Measurements from ENCODE around the gene PACSIN1.

Gene PACSIN1

DNA sequence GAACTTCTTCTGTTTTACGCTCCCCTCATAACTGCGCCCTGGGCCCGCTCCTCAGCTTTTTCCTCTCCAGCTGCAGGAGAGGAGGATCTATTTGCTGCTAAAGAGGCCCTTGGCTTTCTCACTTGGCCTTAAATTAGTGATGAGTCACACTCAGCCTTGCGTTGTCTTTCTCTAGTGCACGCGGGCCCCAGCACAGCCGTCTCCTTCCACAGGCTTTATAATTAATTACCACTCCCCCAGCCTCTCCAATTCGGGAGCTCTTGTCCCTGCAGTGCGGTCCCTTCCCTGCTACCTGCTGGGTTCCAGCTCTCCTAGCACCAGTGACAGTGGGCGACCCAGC, 25.2 kb downstream of the PACSIN1 start:
- peak overlapping the region; percentile 35 for H2BK120ac ChIP-seq (ENCODE audit: low read depth, low read length)
- no peak overlapping the region for H3K4me2 ChIP-seq (ENCODE audit: low read length, poor library complexity, severe bottlenecking)
- peak overlapping the region; percentile 56 to 79 for H3K18ac ChIP-seq (ENCODE audit: low read depth in 1 of 2, low read length in 2 of 2)
- no peak overlapping the region for H2BK15ac ChIP-seq (ENCODE audit: low read depth, poor library complexity, severe bottlenecking)
- H3K4ac ChIP-seq (ENCODE audit: low read depth in 1 of 2, low read length in 2 of 2) = no peak overlapping the region
- H3K23ac ChIP-seq (ENCODE audit: low read length in 2 of 2) = no peak overlapping the region
- WGBS = 13% methylated on average over 10 of the region's 10 CpGs
- H3K14ac ChIP-seq (ENCODE audit: low read length in 2 of 2) = no peak overlapping the region
- H2BK5ac ChIP-seq (ENCODE audit: low read depth, low read length, poor library complexity, severe bottlenecking) = no peak overlapping the region
- no peak overlapping the region for H4K8ac ChIP-seq (ENCODE audit: low read length)
- no peaks in the 10 kb centered on the region for H3K79me1 ChIP-seq (replicated peaks; ENCODE audit: low read length, poor library complexity, severe bottlenecking)
- peaks cover 2% of the 10 kb centered on the region for H3K4me1 ChIP-seq (ENCODE audit: control insufficient read depth, insufficient read depth, low read depth, low read length)
- H2AK5ac ChIP-seq (ENCODE audit: low read length, severe bottlenecking) = no peak overlapping the region
- no peak overlapping the region for H2AFZ ChIP-seq (ENCODE audit: low read depth, low read length)
- peak overlapping the region; percentile 40 for H4K91ac ChIP-seq (ENCODE audit: low read length)
- no peak overlapping the region for H3K27ac ChIP-seq (ENCODE audit: low read length, poor library complexity, severe bottlenecking)
- peaks cover 7% of the 10 kb centered on the region for H3K9me3 ChIP-seq (ENCODE audit: control insufficient read depth, low read length)
- H3K27me3 ChIP-seq (ENCODE audit: control insufficient read depth in 1 of 2, insufficient read depth in 1 of 2, low read length in 2 of 2) = peaks cover 8 to 34% of the 10 kb centered on the region in 2 experiments
- DNase-seq = peak; percentile 72
- peak overlapping the region in 1 of 2 experiments; percentile 53 for H3K4me3 ChIP-seq (ENCODE audit: insufficient read depth in 1 of 2, low read depth in 1 of 2, low read length in 2 of 2)
- H3K36me3 ChIP-seq (ENCODE audit: control insufficient read depth in 1 of 2, insufficient read depth in 2 of 2, low read depth in 1 of 2, low read length in 2 of 2) = no peaks in the 10 kb centered on the region
- H2BK12ac ChIP-seq (ENCODE audit: low read length in 2 of 2) = peak overlapping the region in 1 of 2 experiments; percentile 78
- peak overlapping the region; percentile 44 for H3K9ac ChIP-seq (ENCODE audit: low read length)

DNA sequence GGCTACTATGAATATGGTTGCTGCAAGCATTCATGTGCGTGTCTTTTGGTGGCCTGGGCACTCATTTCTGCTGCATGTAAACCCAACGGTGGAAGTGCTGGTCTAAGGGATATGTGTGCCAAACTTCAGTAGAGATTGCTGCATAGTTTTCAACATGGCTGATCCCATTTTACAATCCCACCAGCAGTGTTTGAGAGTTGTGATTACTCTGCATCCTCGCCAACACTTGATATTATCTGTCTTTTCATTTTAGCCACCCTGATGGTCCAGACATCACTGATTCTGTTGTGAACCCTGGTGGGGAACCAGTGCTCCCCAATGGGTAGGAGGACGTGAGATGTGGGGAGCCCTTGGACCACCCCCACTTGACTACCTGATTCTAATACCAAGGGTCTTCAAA, 27.5 kb downstream of the PACSIN1 start:
- Histone ChIP-seq H2BK5ac (ENCODE audit: low read depth, low read length, poor library complexity, severe bottlenecking) (no peak overlapping the region), H3K9me3 (ENCODE audit: control insufficient read depth, low read length) (peaks cover 7% of the 10 kb centered on the region), H3K36me3 (ENCODE audit: control insufficient read depth in 1 of 2, insufficient read depth in 2 of 2, low read depth in 1 of 2, low read length in 2 of 2) (no peaks in the 10 kb centered on the region), H2AFZ (ENCODE audit: low read depth, low read length) (no peak overlapping the region), H2AK5ac (ENCODE audit: low read length, severe bottlenecking) (no peak overlapping the region), H3K4ac (ENCODE audit: low read depth in 1 of 2, low read length in 2 of 2) (no peak overlapping the region), H3K27me3 (ENCODE audit: control insufficient read depth in 1 of 2, insufficient read depth in 1 of 2, low read length in 2 of 2) (peaks cover 14 to 33% of the 10 kb centered on the region in 2 experiments), H3K27ac (ENCODE audit: low read length, poor library complexity, severe bottlenecking) (no peak overlapping the region), H2BK12ac (ENCODE audit: low read length in 2 of 2) (no peak overlapping the region), H3K23ac (ENCODE audit: low read length in 2 of 2) (no peak overlapping the region), H3K79me1 (replicated peaks; ENCODE audit: low read length, poor library complexity, severe bottlenecking) (no peaks in the 10 kb centered on the region), H3K4me3 (ENCODE audit: insufficient read depth in 1 of 2, low read depth in 1 of 2, low read length in 2 of 2) (no peak overlapping the region), H4K8ac (ENCODE audit: low read length) (no peak overlapping the region), H2BK120ac (ENCODE audit: low read depth, low read length) (no peak overlapping the region), H3K18ac (ENCODE audit: low read depth in 1 of 2, low read length in 2 of 2) (no peak overlapping the region), H3K14ac (ENCODE audit: low read length in 2 of 2) (no peak overlapping the region), H4K91ac (ENCODE audit: low read length) (no peak overlapping the region), H2BK15ac (ENCODE audit: low read depth, poor library complexity, severe bottlenecking) (no peak overlapping the region), H3K9ac (ENCODE audit: low read length) (no peak overlapping the region), H3K4me2 (ENCODE audit: low read length, poor library complexity, severe bottlenecking) (no peak overlapping the region), H3K4me1 (ENCODE audit: control insufficient read depth, insufficient read depth, low read depth, low read length) (peaks cover 2% of the 10 kb centered on the region)
- 87% methylated on average over 3 of the region's 4 CpGs for WGBS
- DNase-seq = no peak

DNA sequence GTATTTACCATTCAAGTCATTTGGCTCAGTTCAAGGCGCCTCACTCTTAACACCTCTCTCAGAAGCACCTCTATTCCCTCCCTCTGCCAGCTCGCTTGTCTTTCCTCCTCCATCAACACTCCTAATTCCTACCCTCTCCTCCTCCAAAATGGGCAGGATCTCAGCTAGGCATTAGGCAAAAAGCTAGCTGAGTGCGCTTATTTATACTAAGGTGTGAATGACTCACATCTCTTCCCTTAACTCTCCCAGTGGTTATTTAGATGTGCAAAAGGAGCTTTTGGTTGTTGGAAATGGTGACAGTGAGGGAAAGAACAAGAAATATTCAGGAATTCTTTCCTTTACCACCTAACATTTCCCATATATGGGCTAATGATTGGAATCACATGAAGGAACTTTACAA, 29.1 kb downstream of the PACSIN1 start:
- Histone ChIP-seq H3K14ac (ENCODE audit: low read length in 2 of 2) (no peak overlapping the region), H2AK5ac (ENCODE audit: low read length, severe bottlenecking) (no peak overlapping the region), H2AFZ (ENCODE audit: low read depth, low read length) (no peak overlapping the region), H2BK5ac (ENCODE audit: low read depth, low read length, poor library complexity, severe bottlenecking) (no peak overlapping the region), H3K18ac (ENCODE audit: low read depth in 1 of 2, low read length in 2 of 2) (no peak overlapping the region), H3K9ac (ENCODE audit: low read length) (no peak overlapping the region), H3K4me3 (ENCODE audit: insufficient read depth in 1 of 2, low read depth in 1 of 2, low read length in 2 of 2) (no peak overlapping the region), H2BK120ac (ENCODE audit: low read depth, low read length) (no peak overlapping the region), H2BK15ac (ENCODE audit: low read depth, poor library complexity, severe bottlenecking) (no peak overlapping the region), H4K91ac (ENCODE audit: low read length) (no peak overlapping the region), H3K4me2 (ENCODE audit: low read length, poor library complexity, severe bottlenecking) (no peak overlapping the region), H3K9me3 (ENCODE audit: control insufficient read depth, low read length) (peaks cover 9% of the 10 kb centered on the region), H3K79me1 (replicated peaks; ENCODE audit: low read length, poor library complexity, severe bottlenecking) (no peaks in the 10 kb centered on the region), H3K27ac (ENCODE audit: low read length, poor library complexity, severe bottlenecking) (no peak overlapping the region), H3K4me1 (ENCODE audit: control insufficient read depth, insufficient read depth, low read depth, low read length) (peaks cover 2% of the 10 kb centered on the region), H3K27me3 (ENCODE audit: control insufficient read depth in 1 of 2, insufficient read depth in 1 of 2, low read length in 2 of 2) (peaks cover 14 to 33% of the 10 kb centered on the region in 2 experiments), H4K8ac (ENCODE audit: low read length) (no peak overlapping the region), H3K36me3 (ENCODE audit: control insufficient read depth in 1 of 2, insufficient read depth in 2 of 2, low read depth in 1 of 2, low read length in 2 of 2) (no peaks in the 10 kb centered on the region), H3K4ac (ENCODE audit: low read depth in 1 of 2, low read length in 2 of 2) (no peak overlapping the region), H3K23ac (ENCODE audit: low read length in 2 of 2) (no peak overlapping the region), H2BK12ac (ENCODE audit: low read length in 2 of 2) (no peak overlapping the region)
- 66% methylated on average over 2 of the region's 3 CpGs for WGBS
- DNase-seq = peak; percentile 35

DNA sequence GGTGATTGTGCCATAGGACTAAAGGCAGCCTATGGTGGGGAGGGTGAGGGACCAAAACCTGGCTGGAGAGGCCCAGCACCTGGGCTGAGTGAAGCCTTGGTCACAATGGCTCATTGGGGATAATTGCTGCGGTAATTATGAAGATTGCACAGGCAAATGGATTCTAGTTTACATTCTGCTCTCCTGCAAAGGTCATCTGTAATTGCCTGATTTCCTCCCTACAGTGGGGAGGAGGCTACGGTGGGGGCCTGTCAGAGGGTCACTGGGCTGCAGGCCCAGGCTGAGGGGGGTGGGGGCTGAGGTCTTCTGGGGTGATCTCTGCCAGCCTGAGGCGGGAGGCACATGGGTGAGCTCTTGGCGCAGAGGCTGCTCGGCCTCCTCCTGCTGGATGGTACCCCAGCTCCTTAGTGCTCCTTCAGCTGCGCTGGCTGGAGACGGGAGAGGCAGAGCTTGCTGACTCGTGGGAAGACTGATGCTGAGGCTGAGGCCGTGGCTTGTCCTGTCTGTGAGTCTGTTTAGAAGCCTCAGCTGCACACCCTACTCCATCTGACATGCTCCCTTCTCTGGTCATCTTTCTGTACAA, 30.3 kb downstream of the PACSIN1 start:
- no peaks in the 10 kb centered on the region for H3K36me3 ChIP-seq (ENCODE audit: control insufficient read depth in 1 of 2, insufficient read depth in 2 of 2, low read depth in 1 of 2, low read length in 2 of 2)
- H3K23ac ChIP-seq (ENCODE audit: low read length in 2 of 2) = no peak overlapping the region
- no peak overlapping the region for H2AFZ ChIP-seq (ENCODE audit: low read depth, low read length)
- peaks cover 1% of the 10 kb centered on the region for H3K4me1 ChIP-seq (ENCODE audit: control insufficient read depth, insufficient read depth, low read depth, low read length)
- H2BK120ac ChIP-seq (ENCODE audit: low read depth, low read length) = no peak overlapping the region
- no peak overlapping the region for H3K9ac ChIP-seq (ENCODE audit: low read length)
- no peak overlapping the region for H2AK5ac ChIP-seq (ENCODE audit: low read length, severe bottlenecking)
- peak overlapping the region; percentile 39 for H4K91ac ChIP-seq (ENCODE audit: low read length)
- DNase-seq = no peak
- peaks cover 22% of the 10 kb centered on the region for H3K9me3 ChIP-seq (ENCODE audit: control insufficient read depth, low read length)
- no peak overlapping the region for H4K8ac ChIP-seq (ENCODE audit: low read length)
- H3K4me3 ChIP-seq (ENCODE audit: insufficient read depth in 1 of 2, low read depth in 1 of 2, low read length in 2 of 2) = no peak overlapping the region
- no peak overlapping the region for H3K27ac ChIP-seq (ENCODE audit: low read length, poor library complexity, severe bottlenecking)
- H3K4me2 ChIP-seq (ENCODE audit: low read length, poor library complexity, severe bottlenecking) = no peak overlapping the region
- H2BK5ac ChIP-seq (ENCODE audit: low read depth, low read length, poor library complexity, severe bottlenecking) = no peak overlapping the region
- 65% methylated on average over 9 of the region's 9 CpGs for WGBS
- peak overlapping the region; percentile 26 for H2BK15ac ChIP-seq (ENCODE audit: low read depth, poor library complexity, severe bottlenecking)
- peaks cover 14 to 33% of the 10 kb centered on the region in 2 experiments for H3K27me3 ChIP-seq (ENCODE audit: control insufficient read depth in 1 of 2, insufficient read depth in 1 of 2, low read length in 2 of 2)
- H3K79me1 ChIP-seq (replicated peaks; ENCODE audit: low read length, poor library complexity, severe bottlenecking) = no peaks in the 10 kb centered on the region
- H3K18ac ChIP-seq (ENCODE audit: low read depth in 1 of 2, low read length in 2 of 2) = no peak overlapping the region
- no peak overlapping the region for H2BK12ac ChIP-seq (ENCODE audit: low read length in 2 of 2)
- peak overlapping the region in 1 of 2 experiments; percentile 62 for H3K14ac ChIP-seq (ENCODE audit: low read length in 2 of 2)
- H3K4ac ChIP-seq (ENCODE audit: low read depth in 1 of 2, low read length in 2 of 2) = no peak overlapping the region

All from mesenchymal stem cell (in vitro differentiated cells and primary cell).